ENCODE measurements around the gene NFKBIB. TPM values are rescaled to one million over a fixed set of nuclear protein-coding genes. Genes with fewer than 3 reads are reported as not detected.
"Not testable (repeated sequence)": the region's sequence is repeated elsewhere in the genome, so short reads cannot be mapped to it uniquely, and the experiment has no call there.

NFKBIB gene
- total RNA-seq, 1 donor from 2014 or later: 23.1 TPM

- no peak for DNase-seq (ENCODE audit: low spot score)
These were observed 23.9 kb upstream of the NFKBIB start for GRCh38 chr19:38875656-38876395.

- no peak for DNase-seq (ENCODE audit: low spot score)
These were observed 21.8 kb upstream of the NFKBIB start, which contains the start of gene RINL for GRCh38 chr19:38877781-38878574. Gene RINL (minus strand): TSS chr19:38878275. CDS start chr19:38876742, 1,533 bp downstream.

DNA sequence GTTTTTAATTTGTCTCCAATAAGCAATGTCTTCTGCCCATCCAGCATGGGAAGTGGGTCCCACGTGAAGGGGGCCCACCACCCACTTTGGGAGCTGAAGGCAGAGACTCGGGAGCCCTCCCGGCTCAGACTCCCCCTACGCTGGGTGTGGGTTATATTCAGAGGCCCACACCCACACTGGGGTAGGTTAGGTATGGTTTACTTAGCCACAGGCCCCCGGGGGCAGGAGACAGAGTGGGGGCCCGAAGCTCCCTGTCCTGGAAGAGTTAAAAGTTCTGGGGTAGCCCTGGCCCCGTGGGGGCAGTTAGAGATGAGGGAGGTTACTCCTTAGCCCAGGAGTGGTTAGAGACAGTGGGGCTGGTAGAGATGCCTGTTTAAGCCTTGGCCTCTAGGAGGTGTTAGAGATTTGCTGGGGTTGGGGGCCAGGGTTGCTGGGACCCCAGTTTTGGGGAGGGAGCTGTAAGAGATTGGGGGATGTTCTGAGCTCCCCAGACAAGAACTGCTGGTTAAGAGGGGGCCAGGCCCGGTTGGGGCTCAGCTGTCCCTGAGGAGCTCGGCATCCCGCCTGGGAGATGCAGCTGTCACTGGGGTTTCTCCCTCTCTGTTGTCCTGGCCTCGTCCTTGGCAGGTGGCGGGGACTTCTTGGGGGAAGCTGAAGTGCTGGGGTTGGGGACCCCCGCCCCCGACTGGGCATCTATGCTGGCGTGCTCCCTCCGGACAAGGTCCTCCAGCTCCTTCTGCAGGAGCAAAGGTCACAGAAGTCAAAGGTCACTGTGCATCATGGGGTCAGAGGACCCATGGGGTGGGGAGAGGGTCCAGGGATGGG, 21.0 kb upstream of the NFKBIB start:
- no peak for DNase-seq (ENCODE audit: low spot score)

DNA sequence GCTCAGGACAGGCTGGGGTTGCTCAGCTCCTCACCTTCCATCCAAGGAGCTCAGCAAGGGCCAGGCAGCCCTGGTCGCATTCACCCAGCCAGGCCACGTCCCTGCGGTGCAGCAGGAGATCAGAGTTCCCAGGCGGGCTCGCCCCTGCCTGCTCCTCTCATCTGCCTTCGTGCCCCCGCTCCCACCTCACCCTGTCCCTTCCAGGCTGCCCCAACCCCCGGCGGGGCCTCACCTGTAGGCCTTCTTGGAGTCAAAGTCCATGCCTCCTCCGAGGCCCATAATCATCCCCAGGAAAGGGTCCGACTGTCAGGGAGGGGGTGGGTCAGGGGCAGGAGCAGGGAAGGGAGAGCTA, 20.4 kb upstream of the NFKBIB start:
- no peak for DNase-seq (ENCODE audit: low spot score)

- DNase-seq (ENCODE audit: low spot score): no peak
These were observed 19.5 kb upstream of the NFKBIB start for GRCh38 chr19:38880076-38880881.

DNA sequence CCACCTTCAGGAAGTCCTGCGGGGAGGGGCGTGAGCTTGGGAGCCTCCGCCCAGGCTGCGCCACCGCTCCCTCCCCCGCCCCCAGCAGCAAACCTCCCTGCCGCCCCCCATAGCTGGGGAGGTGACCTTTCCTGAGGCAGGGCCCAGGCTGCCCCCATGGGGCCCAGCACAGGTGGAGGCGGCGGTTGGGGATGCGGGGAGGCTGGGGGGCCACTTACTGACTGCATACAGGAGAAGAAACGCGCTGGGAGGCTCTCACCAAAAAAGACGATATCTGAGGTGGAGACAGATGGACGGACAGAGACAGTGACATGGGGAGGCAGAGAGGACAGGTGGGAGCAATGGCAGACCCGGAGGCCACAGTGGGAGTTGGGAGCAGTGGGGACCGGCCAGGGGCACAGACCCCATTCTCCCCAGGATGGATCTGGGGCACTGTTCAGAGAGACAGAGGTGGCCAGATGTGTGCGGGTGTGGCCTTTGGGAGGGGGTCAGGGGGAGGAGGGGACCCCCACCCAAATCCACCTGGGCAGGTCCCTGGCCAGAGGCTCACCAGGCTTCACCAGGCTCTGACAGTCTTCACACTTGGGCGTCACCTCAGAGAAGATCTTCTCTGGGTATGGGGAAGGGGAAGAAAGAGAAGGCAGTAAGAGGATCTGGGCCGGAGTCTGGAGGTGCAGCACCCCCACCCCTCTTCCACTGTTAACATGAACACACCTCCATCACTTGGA, 18.7 kb upstream of the NFKBIB start:
- DNase-seq (ENCODE audit: low spot score): no peak

DNA sequence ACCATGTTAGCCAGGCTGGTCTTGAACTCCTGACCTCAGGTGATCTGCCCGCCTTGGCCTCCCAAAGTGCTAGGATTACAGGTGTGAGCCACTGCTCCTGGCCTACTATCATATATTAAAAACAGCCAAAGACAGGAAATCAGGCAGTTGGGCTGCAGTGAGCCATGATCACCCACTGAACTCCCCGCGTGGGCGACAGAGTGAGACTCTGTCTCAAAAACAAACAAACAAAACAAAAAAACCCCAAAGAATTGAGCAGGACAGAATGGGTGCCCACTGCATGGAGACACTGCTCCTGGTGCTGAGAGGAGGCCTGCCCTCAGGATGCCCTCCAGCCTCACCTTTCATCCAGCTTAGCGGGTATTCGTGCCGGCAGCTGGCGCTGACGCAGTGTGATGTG, 16.5 kb upstream of the NFKBIB start:
- DNase-seq (ENCODE audit: low spot score): no peak

- DNase-seq (ENCODE audit: low spot score): not testable (repeated sequence)
These were observed 15.1 kb upstream of the NFKBIB start for GRCh38 chr19:38884691-38885090.

DNA sequence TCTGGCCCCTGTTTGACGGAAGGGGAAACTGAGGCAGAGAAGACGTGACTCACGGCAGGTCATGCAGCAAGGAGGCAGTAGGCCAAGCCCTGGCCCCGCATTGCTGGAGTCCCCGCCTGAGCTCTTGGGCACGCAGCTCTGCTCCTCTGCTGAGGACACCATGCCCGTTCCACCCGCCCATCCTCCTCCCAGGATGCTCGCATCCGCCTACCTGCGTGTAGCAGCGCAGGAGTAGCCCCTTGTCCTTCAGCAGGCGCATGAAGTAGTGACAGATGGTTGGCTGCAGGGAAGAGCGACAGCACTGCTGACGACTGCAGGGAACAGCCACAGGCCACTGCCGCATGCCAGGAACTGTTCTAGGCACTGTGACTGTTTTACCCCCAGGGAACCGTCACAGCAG, 10.9 kb upstream of the NFKBIB start:
- no peak for DNase-seq (ENCODE audit: low spot score)

DNA sequence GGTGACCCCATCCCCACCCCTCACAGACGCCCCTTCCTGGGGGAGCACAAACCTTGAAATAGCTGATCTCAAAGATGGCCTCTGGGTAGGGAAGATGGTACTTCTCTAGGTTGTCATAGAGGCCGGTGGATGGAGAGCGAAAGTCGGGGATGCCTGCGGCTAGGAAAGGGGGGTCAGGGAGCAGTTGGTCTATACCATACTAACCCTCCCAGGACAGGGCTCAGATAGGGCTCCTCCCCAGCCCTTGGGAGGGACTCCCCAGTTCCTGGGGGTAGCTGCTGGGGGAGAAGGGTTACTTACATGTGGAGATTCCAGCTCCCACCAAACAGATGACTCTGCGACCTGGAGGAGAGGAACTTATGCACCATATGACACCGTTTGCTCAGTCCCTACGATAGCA, 10.0 kb upstream of the NFKBIB start:
- no peak for DNase-seq (ENCODE audit: low spot score)

DNA sequence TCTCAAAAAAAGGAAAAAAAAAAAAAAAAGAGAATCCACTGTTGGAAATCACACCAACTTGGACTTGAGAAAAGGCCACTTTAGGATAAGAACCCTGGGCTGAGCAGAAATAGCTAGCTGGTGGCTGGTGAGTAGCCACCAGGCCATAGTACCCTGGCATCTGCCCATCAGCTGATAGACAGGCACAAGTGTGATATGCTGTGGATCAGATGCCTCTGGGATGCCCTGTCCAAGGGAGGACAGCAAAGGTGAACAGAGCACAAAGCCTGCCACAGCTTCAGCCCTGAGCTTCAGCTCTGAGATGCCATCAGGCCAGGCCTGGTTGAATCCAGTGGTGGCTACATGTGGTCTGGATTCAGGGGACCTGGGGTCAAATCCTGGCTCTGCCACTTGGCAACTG, 9.1 kb upstream of the NFKBIB start:
- DNase-seq (ENCODE audit: low spot score): no peak

DNA sequence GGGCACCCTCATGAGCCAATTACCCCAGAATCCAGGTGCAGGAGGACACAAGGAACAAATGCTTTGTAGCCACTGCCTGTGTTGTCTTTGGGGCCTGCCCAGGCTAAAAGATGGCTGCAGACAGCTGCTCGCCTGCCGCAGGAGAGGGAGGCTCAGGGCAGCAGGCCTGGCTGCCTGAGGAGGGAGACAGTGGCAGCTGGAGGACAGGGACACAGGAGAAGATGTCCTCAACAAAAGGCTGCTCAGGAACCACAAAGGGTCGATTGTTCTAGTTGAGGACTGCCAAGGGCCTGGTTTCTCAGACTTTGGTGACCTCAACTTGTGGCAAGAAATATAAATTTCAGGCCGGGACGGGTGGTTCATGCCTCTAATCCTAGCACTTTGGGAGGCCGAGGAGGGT, 8.0 kb upstream of the NFKBIB start:
- no peak for DNase-seq (ENCODE audit: low spot score)

DNA sequence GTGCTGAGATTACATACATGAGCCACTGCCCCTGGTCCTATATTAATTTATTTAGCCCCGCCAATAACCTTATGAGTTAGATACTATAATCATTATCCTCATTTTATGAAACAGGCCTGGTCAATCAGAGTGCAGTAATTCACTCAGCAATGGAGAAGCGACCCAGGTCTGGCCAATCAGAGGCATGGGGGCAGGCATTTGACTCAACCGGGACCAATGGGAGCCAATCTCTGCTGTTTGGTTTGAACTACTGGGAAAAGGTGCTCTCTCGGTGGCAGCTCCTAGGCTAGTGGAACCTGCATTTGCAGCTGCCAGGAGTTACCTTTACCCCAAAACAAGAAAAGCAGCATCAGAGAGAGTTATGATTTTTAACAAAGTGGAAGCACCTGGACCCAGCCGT, 6.9 kb upstream of the NFKBIB start:
- no peak for DNase-seq (ENCODE audit: low spot score)

DNA sequence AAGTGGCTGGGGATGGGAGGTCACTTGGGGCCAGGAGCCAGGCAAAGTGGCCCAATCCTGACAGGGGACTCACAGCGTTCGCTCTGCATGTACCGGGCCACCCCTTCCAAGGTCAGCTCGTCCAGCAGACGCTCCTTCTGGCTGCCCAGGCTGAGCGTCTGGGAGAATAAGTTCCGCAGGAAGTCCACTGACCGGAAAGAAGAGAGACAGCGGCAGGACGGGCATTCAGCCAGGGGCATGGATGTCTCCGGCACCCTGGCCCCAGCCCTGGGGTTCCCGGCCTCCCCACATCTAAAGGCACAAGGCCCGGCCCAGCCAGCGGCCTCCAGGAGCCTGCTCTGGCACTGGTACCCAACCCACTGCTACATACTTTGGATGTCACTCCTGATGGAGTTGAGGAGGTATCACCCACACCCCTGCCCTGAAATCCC, 6.4 kb upstream of the NFKBIB start:
- DNase-seq (ENCODE audit: low spot score): no peak

GRCh38 chr19:38894968-38895367, 4.8 kb upstream of the NFKBIB start:
- DNase-seq (ENCODE audit: low spot score): no peak

DNA sequence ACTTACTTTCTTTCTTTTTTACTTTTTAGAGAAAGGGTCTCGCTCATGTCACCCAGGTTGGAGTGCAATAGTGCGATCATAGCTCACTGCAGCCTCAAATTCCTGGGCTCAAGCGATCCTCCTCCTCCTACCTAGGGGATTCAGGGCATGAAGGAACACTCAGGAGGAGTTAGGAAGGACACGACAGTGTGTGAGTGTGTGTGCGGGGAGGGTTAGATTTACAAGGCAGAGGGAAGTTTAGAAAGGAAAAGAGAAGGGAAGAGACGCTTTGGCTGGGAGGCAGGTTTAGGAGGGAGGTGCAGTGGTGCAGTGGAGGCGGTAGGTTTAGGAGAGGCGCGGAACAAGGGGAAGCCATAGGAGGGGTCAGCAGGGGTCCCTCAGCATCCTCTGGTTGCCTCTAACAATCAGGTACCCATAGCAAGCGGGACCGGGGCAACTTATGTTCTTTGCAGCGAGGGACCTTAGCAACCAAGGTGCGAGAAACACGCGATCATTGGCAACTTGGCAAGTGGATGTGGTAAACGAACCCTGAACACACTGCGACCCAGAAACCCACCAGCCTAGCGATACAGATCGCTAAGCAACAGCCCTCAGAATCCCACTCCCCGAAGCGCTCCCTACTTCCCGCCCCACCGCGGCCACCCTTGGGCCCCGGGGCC, 852 bp upstream of the NFKBIB start:
- DNase-seq (ENCODE audit: low spot score): peak; percentile 13

- DNase-seq (ENCODE audit: low spot score): no peak
These were observed 447 bp downstream of the NFKBIB start for GRCh38 chr19:38900202-38900629.

- DNase-seq (ENCODE audit: low spot score): no peak
These were observed 998 bp downstream of the NFKBIB start for GRCh38 chr19:38900743-38901190.

DNA sequence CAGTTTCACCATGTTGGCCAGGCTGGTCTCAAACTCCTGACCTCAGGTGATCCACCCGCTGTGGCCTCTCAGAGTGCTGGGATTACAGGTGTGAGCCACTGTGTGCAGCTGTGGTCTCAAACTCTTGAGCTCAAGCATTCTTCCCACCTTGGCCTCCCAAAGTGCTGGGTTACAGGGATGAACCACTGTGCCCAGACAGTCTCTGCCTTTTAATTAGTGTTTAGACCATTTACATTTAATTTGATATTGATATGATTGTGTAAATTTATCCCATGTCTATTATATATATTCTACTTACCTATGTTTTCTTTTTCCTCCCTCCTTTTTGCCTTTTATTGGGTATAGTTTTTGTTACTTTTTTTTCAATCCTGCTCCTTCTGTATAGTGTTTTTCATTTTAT, 1.9 kb downstream of the NFKBIB start:
- DNase-seq (ENCODE audit: low spot score): no peak

Data from mucosa of gallbladder (tissue), 1 donor.